SU-DHL-6 (cell line): Measurements from ENCODE around the gene PPP6R3.

ENCODE experiments used
- EZH2phosphoT487 ChIP-seq: fragments of 200-600 bp; sonication (generic), shearing (Covaris generic); conservative IDR thresholded peaks from 2 replicates; pipeline ENCODE4 v1.6.1; 2018; ENCODE audit warnings: mild to moderate bottlenecking, antibody characterized with exemption, low read length, moderate library complexity, mixed read lengths
- TF ChIP-seq, protein P1 (sequence below): fragments of 200-600 bp; sonication (generic); IDR thresholded peaks from one replicate; pipeline ENCODE4 v1.5.1; 2017; ENCODE audit warnings: antibody characterized with exemption, mild to moderate bottlenecking, low read length, moderate library complexity; ENCODE audit not compliant: insufficient read depth, poor library complexity, severe bottlenecking

GRCh38 chr11:68470304-68470811 lies 9.8 kb downstream of the PPP6R3 start:
- TF ChIP-seq, protein P1, sequence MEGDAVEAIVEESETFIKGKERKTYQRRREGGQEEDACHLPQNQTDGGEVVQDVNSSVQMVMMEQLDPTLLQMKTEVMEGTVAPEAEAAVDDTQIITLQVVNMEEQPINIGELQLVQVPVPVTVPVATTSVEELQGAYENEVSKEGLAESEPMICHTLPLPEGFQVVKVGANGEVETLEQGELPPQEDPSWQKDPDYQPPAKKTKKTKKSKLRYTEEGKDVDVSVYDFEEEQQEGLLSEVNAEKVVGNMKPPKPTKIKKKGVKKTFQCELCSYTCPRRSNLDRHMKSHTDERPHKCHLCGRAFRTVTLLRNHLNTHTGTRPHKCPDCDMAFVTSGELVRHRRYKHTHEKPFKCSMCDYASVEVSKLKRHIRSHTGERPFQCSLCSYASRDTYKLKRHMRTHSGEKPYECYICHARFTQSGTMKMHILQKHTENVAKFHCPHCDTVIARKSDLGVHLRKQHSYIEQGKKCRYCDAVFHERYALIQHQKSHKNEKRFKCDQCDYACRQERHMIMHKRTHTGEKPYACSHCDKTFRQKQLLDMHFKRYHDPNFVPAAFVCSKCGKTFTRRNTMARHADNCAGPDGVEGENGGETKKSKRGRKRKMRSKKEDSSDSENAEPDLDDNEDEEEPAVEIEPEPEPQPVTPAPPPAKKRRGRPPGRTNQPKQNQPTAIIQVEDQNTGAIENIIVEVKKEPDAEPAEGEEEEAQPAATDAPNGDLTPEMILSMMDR: no peak
- no peak for TF ChIP-seq EZH2phosphoT487
